ENCODE results near the gene DNAAF1.
A peak's percentile ranks its signal among the peaks of the same experiment; 100 is the strongest.

DNAAF1 gene

GRCh38 chr16:84178146-84178765 is 33.1 kb downstream of the DNAAF1 start:
- peaks cover 5 to 6% of the 10 kb centered on the region in 2 donors for H3K4me1 Mint-ChIP-seq (ENCODE audit: low read depth in 2 of 2)
- no peaks in the 10 kb centered on the region for H3K9me3 Mint-ChIP-seq
- H3K4me3 Mint-ChIP-seq, result no peak overlapping the region
- peaks cover 11% of the 10 kb centered on the region for H3K36me3 Mint-ChIP-seq (ENCODE audit: insufficient read depth)
- DNase-seq, result no peak
- ATAC-seq (replicated peaks), result no peak
- peak overlapping the region; percentile 53 to 60 for H3K27ac Mint-ChIP-seq
- no peaks in the 10 kb centered on the region for H3K27me3 Mint-ChIP-seq

DNA sequence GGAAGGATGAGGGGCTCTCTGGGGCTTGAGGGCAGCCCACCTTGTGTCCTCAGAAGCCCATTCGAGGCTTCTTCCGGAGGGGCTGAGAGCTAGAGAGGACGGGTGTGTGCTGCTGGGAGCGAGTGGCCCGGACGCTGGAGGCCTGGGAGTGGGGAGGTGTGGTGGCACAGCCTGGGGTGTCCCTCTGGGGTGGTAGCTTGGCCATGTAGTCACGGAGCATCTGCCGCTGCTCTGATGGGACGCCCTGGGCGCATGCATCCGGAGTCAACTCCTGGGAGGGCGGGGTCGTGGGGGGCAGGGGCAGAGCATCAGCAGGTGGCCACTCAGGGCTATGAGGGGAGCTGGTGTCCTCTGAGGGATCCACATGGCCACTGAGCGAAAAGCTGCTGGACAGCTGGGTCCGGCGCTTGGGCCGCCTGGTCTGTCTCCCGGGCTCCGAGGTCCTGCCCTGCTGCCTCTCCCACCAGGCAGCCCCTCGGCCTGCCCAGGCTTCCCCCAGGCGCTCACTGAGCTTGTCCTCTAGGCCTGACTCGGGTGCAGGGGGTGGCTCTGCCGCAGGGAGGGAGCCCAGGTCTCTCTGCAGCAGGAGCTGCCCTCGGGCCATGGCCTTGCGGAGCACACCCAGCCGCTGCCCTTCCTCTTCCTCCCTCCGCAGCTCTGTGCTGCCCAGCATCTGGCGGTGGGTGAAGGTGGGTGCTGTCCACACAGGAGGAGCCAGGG is 33.9 kb downstream of the DNAAF1 start:
- DNase-seq (no peak), ATAC-seq (replicated peaks) (no peak)
- H3K27ac Mint-ChIP-seq, result no peak overlapping the region
- no peaks in the 10 kb centered on the region for H3K9me3 Mint-ChIP-seq
- no peaks in the 10 kb centered on the region for H3K27me3 Mint-ChIP-seq
- H3K4me1 Mint-ChIP-seq (ENCODE audit: low read depth in 2 of 2), result peaks cover 6 to 7% of the 10 kb centered on the region in 2 donors
- peaks cover 13% of the 10 kb centered on the region for H3K36me3 Mint-ChIP-seq (ENCODE audit: insufficient read depth)
- no peak overlapping the region for H3K4me3 Mint-ChIP-seq

- ATAC-seq (replicated peaks), result no peak
- Mint-ChIP-seq H3K4me1 (ENCODE audit: low read depth in 2 of 2) (peaks cover 6 to 14% of the 10 kb centered on the region in 2 donors), H3K4me3 (no peak overlapping the region), H3K36me3 (ENCODE audit: insufficient read depth) (peaks cover 14% of the 10 kb centered on the region), H3K27ac (no peak overlapping the region), H3K9me3 (no peaks in the 10 kb centered on the region), H3K27me3 (no peaks in the 10 kb centered on the region)
- DNase-seq, result no peak
These were observed 34.7 kb downstream of the DNAAF1 start for GRCh38 chr16:84179612-84180320.

DNA sequence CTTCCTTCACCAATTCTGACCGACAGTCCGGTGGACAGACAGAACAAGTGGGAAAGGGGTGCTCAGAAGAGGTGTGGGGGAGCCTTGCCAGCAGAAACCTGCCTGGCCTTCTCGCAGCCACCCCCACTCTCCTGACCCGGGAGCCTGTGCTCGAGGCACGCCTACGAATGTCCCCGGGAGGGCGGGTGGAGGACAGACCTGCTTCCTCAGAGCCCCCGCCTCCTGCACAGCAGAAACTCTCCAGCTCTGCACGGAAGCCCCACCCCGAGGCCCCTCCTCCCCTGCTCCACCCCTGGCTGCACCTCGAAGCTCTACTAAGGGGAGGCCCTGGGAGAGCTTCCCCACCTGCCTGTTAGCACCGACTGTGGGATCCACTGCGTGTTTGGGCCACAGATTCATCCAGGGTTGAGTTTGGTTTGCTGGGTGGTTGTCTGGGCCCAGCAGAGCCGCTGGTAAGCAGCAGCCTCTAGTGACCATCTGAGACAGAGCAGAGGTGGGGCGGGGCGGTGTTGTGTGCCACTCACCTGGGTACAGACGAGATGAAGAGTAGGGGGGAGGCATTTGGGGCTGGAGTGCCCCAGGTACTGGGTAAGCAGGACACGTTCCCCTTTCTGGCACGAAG is 35.5 kb downstream of the DNAAF1 start:
- ATAC-seq (replicated peaks), result no peak
- peaks cover 0 to 13% of the 10 kb centered on the region in 2 donors for H3K4me1 Mint-ChIP-seq (ENCODE audit: low read depth in 2 of 2)
- no peaks in the 10 kb centered on the region for H3K27me3 Mint-ChIP-seq
- no peak overlapping the region for H3K27ac Mint-ChIP-seq
- no peak for DNase-seq
- H3K9me3 Mint-ChIP-seq, result no peaks in the 10 kb centered on the region
- H3K36me3 Mint-ChIP-seq (ENCODE audit: insufficient read depth), result peaks cover 14% of the 10 kb centered on the region
- H3K4me3 Mint-ChIP-seq, result no peak overlapping the region

- peaks cover 18% of the 10 kb centered on the region for H3K36me3 Mint-ChIP-seq (ENCODE audit: insufficient read depth)
- H3K4me3 Mint-ChIP-seq, result no peak overlapping the region
- no peaks in the 10 kb centered on the region for H3K9me3 Mint-ChIP-seq
- H3K27me3 Mint-ChIP-seq, result no peaks in the 10 kb centered on the region
- ATAC-seq (replicated peaks), result no peak
- DNase-seq, result no peak
- peaks cover 6 to 19% of the 10 kb centered on the region in 2 donors for H3K4me1 Mint-ChIP-seq (ENCODE audit: low read depth in 2 of 2)
- no peak overlapping the region for H3K27ac Mint-ChIP-seq
These were observed 36.2 kb downstream of the DNAAF1 start for GRCh38 chr16:84181144-84181915.

DNA sequence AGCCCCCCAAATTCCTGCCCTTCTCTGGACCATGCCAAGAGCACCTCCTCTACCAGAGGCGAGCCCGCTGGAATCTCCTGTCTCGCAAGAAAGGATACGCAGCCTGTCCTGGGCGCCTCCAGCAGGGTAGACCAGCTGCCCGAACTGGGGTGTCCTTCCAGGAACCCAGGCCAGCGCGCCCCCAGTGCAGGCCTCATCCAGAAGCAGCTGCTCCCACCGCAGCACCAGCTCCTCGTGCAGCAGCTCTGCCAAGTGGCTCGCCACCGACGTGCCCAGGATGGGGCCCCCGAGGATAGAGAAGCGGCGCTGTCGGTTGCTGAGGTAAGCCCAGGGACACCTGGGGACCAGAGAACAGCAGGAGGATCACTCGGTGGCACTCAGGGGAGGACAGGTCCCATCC is 37.0 kb downstream of the DNAAF1 start:
- DNase-seq, result no peak
- Mint-ChIP-seq H3K27ac (no peak overlapping the region), H3K27me3 (no peaks in the 10 kb centered on the region), H3K9me3 (no peaks in the 10 kb centered on the region), H3K4me3 (no peak overlapping the region), H3K4me1 (ENCODE audit: low read depth in 2 of 2) (peaks cover 6 to 22% of the 10 kb centered on the region in 2 donors), H3K36me3 (ENCODE audit: insufficient read depth) (peaks cover 21% of the 10 kb centered on the region)
- ATAC-seq (replicated peaks), result no peak

- Mint-ChIP-seq H3K27ac (no peak overlapping the region), H3K9me3 (no peaks in the 10 kb centered on the region), H3K36me3 (ENCODE audit: insufficient read depth) (peaks cover 17% of the 10 kb centered on the region), H3K4me1 (ENCODE audit: low read depth in 2 of 2) (peaks cover 6 to 22% of the 10 kb centered on the region in 2 donors), H3K4me3 (no peak overlapping the region), H3K27me3 (no peaks in the 10 kb centered on the region)
- no peak for ATAC-seq (replicated peaks)
- DNase-seq, result no peak
These were observed 37.8 kb downstream of the DNAAF1 start for GRCh38 chr16:84182680-84183571.

DNA sequence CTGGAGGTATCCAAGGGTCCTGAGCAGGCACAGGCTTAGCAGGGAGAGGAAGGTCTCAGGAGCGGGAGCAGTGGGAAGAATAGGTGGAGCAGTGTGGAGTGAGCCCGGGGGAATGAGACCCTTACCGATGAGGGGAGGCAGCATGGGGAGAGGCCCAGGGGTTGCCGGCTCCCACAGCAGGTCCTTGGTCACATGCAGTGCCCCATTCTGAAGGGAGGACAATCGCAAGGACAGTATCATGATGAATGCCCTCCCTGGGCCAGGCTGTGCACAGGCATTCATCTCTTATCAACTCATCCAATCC is 38.4 kb downstream of the DNAAF1 start:
- ATAC-seq (replicated peaks) (no peak), DNase-seq (no peak)
- Mint-ChIP-seq H3K27ac (no peak overlapping the region), H3K36me3 (ENCODE audit: insufficient read depth) (peaks cover 14% of the 10 kb centered on the region), H3K4me1 (ENCODE audit: low read depth in 2 of 2) (peaks cover 6 to 22% of the 10 kb centered on the region in 2 donors), H3K27me3 (no peaks in the 10 kb centered on the region), H3K4me3 (no peak overlapping the region), H3K9me3 (no peaks in the 10 kb centered on the region)

GRCh38 chr16:84183911-84184591 is 38.9 kb downstream of the DNAAF1 start:
- no peaks in the 10 kb centered on the region for H3K27me3 Mint-ChIP-seq
- DNase-seq, result no peak
- peaks cover 6 to 22% of the 10 kb centered on the region in 2 donors for H3K4me1 Mint-ChIP-seq (ENCODE audit: low read depth in 2 of 2)
- H3K4me3 Mint-ChIP-seq, result no peak overlapping the region
- ATAC-seq (replicated peaks), result no peak
- H3K36me3 Mint-ChIP-seq (ENCODE audit: insufficient read depth), result peaks cover 12% of the 10 kb centered on the region
- H3K9me3 Mint-ChIP-seq, result no peaks in the 10 kb centered on the region
- peak overlapping the region; percentile 2 to 37 for H3K27ac Mint-ChIP-seq

GRCh38 chr16:84184775-84185174 is 39.7 kb downstream of the DNAAF1 start:
- ATAC-seq (replicated peaks) (no peak), DNase-seq (no peak)
- H3K9me3 Mint-ChIP-seq, result no peaks in the 10 kb centered on the region
- H3K27me3 Mint-ChIP-seq, result no peaks in the 10 kb centered on the region
- peaks cover 9% of the 10 kb centered on the region for H3K36me3 Mint-ChIP-seq (ENCODE audit: insufficient read depth)
- H3K4me1 Mint-ChIP-seq (ENCODE audit: low read depth in 2 of 2), result peaks cover 6 to 22% of the 10 kb centered on the region in 2 donors
- H3K4me3 Mint-ChIP-seq, result peak overlapping the region; percentile 91 to 94
- peak overlapping the region in 1 of 2 donors; percentile 2 for H3K27ac Mint-ChIP-seq

- Mint-ChIP-seq H3K4me3 (peak within 1 kb of the TSS; percentile 91 to 94), H3K27ac (peak within 1 kb of the TSS; percentile 93 to 94), H3K27me3 (no peaks in the 10 kb centered on the region), H3K36me3 (ENCODE audit: insufficient read depth) (peaks cover 9% of the 10 kb centered on the region), H3K9me3 (no peaks in the 10 kb centered on the region), H3K4me1 (ENCODE audit: low read depth in 2 of 2) (peaks cover 6 to 22% of the 10 kb centered on the region in 2 donors)
- DNase-seq, result peak; percentile 82 to 89 (median 88)
- peak; percentile 97 for ATAC-seq (replicated peaks)
These were observed 41.8 kb downstream of the DNAAF1 start, which contains the start of gene TAF1C for GRCh38 chr16:84186685-84187437. Gene TAF1C (minus strand): TSS chr16:84187057. CDS start chr16:84184988, 2,069 bp downstream.

Measured in effector memory CD8-positive, alpha-beta T cell (primary cell).